Adrenal gland (tissue), 12 donors: Measurements from ENCODE around the gene ZFP92. TPM values are rescaled to one million over a fixed set of nuclear protein-coding genes. Genes with fewer than 3 reads are reported as not detected.

Experiments
- DNase-seq, 7 donors: peaks; one replicate each; pipeline ENCODE4 v3.0.0-alpha.2; 2019 to 2020
- H3K27ac ChIP-seq, 5 donors: fragments of 200-600 bp; sonication (generic) in 4 of 5; 1 replicate in 3 of 5; 2 replicates in 2 of 5; pipeline versions ENCODE4 v1.5.1 to v1.8.0; 2016 to 2020; ENCODE audit warnings: mild to moderate bottlenecking in 1 of 5
- H3K27me3 ChIP-seq: fragments of 200-600 bp; 2 replicates; pipeline ENCODE4 v1.8.0; 2021
- H3K36me3 ChIP-seq, 2 donors: fragments of 200-600 bp; replicated peaks in 1 of 2; 1 replicate in 1 of 2; 2 replicates in 1 of 2; pipeline versions ENCODE4 v1.5.1 to v1.8.0; 2018 to 2022
- H3K4me1 ChIP-seq, 2 donors: fragments of 200-600 bp; replicated peaks in 1 of 2; 1 replicate in 1 of 2; 2 replicates in 1 of 2; pipeline versions ENCODE4 v1.5.1 to v1.8.0; 2018 to 2021
- H3K4me3 ChIP-seq, 4 donors: fragments of 200-600 bp; sonication (generic) in 3 of 4; one replicate each; pipeline ENCODE4 v1.5.1; 2016 to 2018
- H3K9me3 ChIP-seq, 3 donors: fragments of 200-600 bp; sonication (generic) in 1 of 3; replicated peaks in 1 of 3; 1 replicate in 2 of 3; 2 replicates in 1 of 3; pipeline versions ENCODE4 v1.5.1 to v1.8.0; 2016 to 2021
- POLR2A ChIP-seq, 2 donors: fragments of 450-650 bp; IDR thresholded peaks; one replicate each; pipeline ENCODE4 v1.6.1; 2017; ENCODE audit warnings: antibody characterized with exemption in 2 of 2, mild to moderate bottlenecking in 2 of 2, moderate library complexity in 1 of 2
- WGBS, 4 donors: extraction: QIAGEN DNeasy Blood & Tissue Kit in 2 of 4; methylation state at CpG; one replicate each; pipeline versions ENCODE4 v1.1.5 to v1.1.7; 2013 to 2017; 5-methylcytosine and 5-hydroxymethylcytosine counted together
- intact Hi-C, 2 donors: fragments of 100-400 bp; cut with DNase I; formaldehyde crosslinking; loops; one replicate each; pipeline versions ENCODE4 v1.14.1 to v1.15.0; 2022 to 2023
- polyA plus RNA-seq, 3 donors: library from polyadenylated mRNA; stranded (reverse); fragments of 200-250 nt in 2 of 3; fragments of 350-450 nt in 1 of 3; fragmentation: Illumina TruSeq in 1 of 3; extraction: RNeasy Lipid Tissue Mini Kit (QIAGEN cat#74804) in 1 of 3; gene quantifications; one replicate each; pipeline ENCODE4 v1.2.3, GENCODE V29; 2013 to 2014
- total RNA-seq, 9 donors: library from RNA; depleted of rRNA in 4 of 9; stranded (reverse); fragments of >200 nt in 4 of 9; fragments of 120-200 nt in 1 of 9; fragmentation: NEBNext Ultra II Directional in 1 of 9; extraction: Animal tissue kit (Norgen Biotek cat#: 25700) in 1 of 9; gene quantifications; one replicate each; pipeline versions ENCODE4 v1.1.0 to v1.2.4, GENCODE V29; 2013 to 2023
- TF ChIP-seq, protein P1 (sequence below), 6 experiments: fragments of 450-650 bp in 4 of 6; fragments of 200-600 bp in 2 of 6; sonication (generic) in 1 of 6; IDR thresholded peaks; 1 replicate in 5 of 6; 2 replicates in 1 of 6; pipeline versions ENCODE4 v1.5.1 to v1.8.0; 2016 to 2021; ENCODE audit warnings: antibody characterized with exemption in 6 of 6, mild to moderate bottlenecking in 2 of 6, moderate library complexity in 1 of 6
- donor health status: healthy with polysubstance abuse.
- donor health status: Bipolar disorder and iron deficiency.
- donor health status: DM: yes; HTN: yes; CAD: no.
- donor health status: DM: no; HTN: no; CAD: no.
- donor health status: DM: no; HTN: no; CAD: no.
- donor health status: DM: yes; HTN: yes; CAD: no.

ZFP92 gene
- total and polyA plus RNA-seq, 12 donors: 0.71 to 7.5 (median 4.0) TPM

DNA sequence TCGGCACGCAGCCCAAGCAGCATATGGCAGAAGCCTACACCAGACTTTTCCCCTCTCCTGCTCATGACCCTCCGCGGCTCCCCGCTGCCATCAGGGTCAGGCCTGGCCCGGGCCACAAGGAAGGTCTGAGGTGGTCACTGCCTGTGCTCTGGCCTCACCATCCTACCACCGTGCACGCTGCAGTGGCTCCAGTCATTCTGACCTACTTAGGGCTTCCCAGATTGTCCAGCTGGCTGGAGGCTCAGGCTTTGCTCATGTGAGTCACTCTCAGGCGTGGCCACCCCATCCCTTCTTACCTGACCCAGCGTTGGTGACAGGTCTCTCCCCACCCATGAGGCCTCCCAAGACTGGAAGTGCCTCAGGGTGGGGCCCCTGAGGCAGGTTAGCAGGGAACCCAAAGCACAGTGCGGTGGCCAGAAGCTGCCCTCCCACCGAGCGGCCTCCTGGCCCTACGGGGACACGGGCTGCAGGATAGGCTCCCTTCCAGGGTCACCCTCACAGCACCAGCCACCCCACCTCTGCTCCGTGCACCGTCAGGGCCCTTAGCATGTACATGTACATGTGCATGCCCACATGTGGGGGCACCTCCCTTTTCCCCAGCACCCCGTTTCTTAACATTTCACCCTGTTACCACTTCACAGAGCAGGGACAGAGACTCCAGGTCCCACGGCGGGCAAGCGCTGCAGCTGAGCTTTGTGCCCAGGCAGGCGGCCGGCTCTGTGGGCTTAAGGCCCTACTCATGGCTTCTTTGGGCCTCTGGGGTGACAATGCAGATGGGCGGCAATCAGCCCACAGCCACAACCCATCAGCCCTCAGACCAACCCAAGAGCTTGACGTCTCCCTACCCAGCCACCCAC lies 32.4 kb downstream of the ZFP92 start:
- Histone ChIP-seq H3K4me1 (no peaks in the 10 kb centered on the region), H3K9me3 (no peaks in the 10 kb centered on the region), H3K4me3 (no peak overlapping the region), H3K27ac (no peak overlapping the region), H3K36me3 (no peaks in the 10 kb centered on the region), H3K27me3 (peaks cover 4% of the 10 kb centered on the region)
- TF ChIP-seq POLR2A (IDR thresholded peaks at IDR 0.05): no peak
- TF ChIP-seq, protein P1, sequence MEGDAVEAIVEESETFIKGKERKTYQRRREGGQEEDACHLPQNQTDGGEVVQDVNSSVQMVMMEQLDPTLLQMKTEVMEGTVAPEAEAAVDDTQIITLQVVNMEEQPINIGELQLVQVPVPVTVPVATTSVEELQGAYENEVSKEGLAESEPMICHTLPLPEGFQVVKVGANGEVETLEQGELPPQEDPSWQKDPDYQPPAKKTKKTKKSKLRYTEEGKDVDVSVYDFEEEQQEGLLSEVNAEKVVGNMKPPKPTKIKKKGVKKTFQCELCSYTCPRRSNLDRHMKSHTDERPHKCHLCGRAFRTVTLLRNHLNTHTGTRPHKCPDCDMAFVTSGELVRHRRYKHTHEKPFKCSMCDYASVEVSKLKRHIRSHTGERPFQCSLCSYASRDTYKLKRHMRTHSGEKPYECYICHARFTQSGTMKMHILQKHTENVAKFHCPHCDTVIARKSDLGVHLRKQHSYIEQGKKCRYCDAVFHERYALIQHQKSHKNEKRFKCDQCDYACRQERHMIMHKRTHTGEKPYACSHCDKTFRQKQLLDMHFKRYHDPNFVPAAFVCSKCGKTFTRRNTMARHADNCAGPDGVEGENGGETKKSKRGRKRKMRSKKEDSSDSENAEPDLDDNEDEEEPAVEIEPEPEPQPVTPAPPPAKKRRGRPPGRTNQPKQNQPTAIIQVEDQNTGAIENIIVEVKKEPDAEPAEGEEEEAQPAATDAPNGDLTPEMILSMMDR (IDR thresholded peaks at IDR 0.05): no peak
- 58 to 86% (median 83%) methylated on average over 2 to 25 of the region's 25 CpGs for WGBS, 4 donors
- peak in 1 of 7 donors; percentile 26 for DNase-seq
- intact Hi-C loops: no loop called here

DNA sequence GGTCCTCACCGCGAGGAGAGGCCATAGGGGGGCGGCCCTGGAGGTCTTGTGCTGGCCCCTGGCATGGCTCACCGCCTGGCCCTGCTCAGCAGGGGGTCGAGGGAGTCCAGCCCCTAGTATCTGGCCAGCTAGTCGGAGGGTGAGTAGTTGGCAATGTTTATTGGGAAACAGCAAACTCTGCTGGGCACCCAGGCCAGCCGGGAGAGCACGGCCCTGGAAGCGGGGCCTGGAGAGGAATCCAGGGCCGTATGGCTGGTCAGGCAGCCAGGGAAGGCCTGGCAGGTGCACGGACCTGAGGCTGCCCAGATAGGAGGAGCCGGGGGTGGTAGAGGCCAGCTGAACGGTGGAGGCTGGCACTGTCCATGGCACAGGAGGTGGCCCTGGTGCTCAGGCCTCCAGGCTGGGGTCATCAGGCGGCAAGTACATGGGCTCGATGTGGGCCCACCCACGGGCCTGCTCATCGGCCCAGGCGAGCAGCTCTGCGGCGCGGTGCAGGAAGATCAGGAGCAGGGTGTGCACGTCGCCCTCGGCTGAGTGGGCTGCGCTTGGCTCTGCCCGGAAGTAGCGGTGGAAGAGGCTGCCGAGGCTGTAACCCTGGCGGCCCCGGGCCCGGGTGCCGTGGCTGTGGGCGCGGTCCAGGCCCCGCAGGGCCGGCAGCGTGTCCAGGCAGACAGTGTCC lies 33.2 kb downstream of the ZFP92 start:
- no peak overlapping the region for H3K27ac ChIP-seq
- WGBS, 4 donors: 90 to 92% (median 91%) methylated on average over 12 to 37 of the region's 37 CpGs
- H3K4me3 ChIP-seq: no peak overlapping the region
- intact Hi-C loops: no loop called here
- no peaks in the 10 kb centered on the region for H3K4me1 ChIP-seq
- peaks cover 4% of the 10 kb centered on the region for H3K27me3 ChIP-seq
- no peak for DNase-seq
- H3K36me3 ChIP-seq: no peaks in the 10 kb centered on the region
- no peaks in the 10 kb centered on the region for H3K9me3 ChIP-seq
- no peak for TF ChIP-seq POLR2A (IDR thresholded peaks at IDR 0.05)
- TF ChIP-seq, protein P1 (IDR thresholded peaks at IDR 0.05): no peak

DNA sequence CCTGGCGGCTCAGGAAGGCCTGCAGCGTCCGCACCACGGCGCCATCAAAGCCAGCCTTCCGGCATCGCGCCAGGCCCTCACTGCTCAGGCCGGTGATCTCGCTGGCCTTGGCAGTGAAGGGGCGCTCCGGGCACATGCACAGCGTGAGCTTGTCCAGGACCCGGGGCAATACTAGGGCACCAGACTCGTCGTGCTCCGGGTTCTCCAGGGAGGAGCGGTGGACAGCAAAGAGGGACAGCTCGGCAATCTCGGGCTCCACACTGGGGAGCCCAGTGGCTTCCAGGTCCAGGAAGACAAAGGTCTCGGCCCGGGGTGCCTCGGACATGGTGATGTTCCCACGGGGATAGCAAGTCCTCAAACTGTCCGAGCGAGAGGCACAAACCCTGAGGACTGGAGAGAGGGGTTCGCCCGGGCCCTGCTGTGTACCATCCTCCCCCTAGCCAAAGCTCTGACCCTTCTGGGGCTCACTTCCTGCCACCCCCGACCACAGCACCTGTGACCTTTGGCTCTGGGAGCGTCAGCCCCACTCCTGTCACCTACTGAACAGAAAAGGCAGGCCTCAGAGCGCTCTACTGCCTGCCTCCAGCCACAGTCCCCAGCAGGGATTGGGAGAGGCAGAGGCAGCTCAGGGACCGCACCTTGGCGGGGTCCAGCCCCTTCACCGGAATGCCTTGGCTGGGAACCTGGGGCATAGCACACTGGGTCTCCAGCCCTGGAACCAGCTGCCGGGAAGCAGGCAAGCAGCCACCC lies 34.0 kb downstream of the ZFP92 start:
- TF ChIP-seq POLR2A (IDR thresholded peaks at IDR 0.05): no peak
- TF ChIP-seq, protein P1 (IDR thresholded peaks at IDR 0.05): no peak
- peaks cover 4% of the 10 kb centered on the region for H3K27me3 ChIP-seq
- H3K9me3 ChIP-seq: no peaks in the 10 kb centered on the region
- no peaks in the 10 kb centered on the region for H3K4me1 ChIP-seq
- 83 to 94% (median 89%) methylated on average over 5 to 35 of the region's 35 CpGs for WGBS, 4 donors
- H3K27ac ChIP-seq: no peak overlapping the region
- H3K4me3 ChIP-seq: no peak overlapping the region
- H3K36me3 ChIP-seq: no peaks in the 10 kb centered on the region
- intact Hi-C loops: no loop called here
- DNase-seq: no peak
